ENCODE results near the gene NKX2-8.

- peak; percentile 33 to 79 (median 60) for TF ChIP-seq CTCF (IDR thresholded peaks at IDR 0.05)
- TF ChIP-seq POLR2A (IDR thresholded peaks at IDR 0.05): no peak
Observed at GRCh38 chr14:36553656-36554260, 28.7 kb downstream of the NKX2-8 start.
